ENCODE measurements around the gene KCNIP3. TPM values are rescaled to one million over a fixed set of nuclear protein-coding genes. Genes with fewer than 3 reads are reported as not detected.
"Not testable (repeated sequence)": the region's sequence is repeated elsewhere in the genome, so short reads cannot be mapped to it uniquely, and the experiment has no call there.

KCNIP3 gene
- total RNA-seq, 2 donors from 2014 or later = 4.0 to 5.9 TPM

GRCh38 chr2:95392730-95393455 is 95.7 kb downstream of the KCNIP3 start:
- no peak overlapping the region for H3K27ac ChIP-seq
- no peak for DNase-seq (ENCODE audit: low spot score)
- TF ChIP-seq CTCF (IDR thresholded peaks at IDR 0.05) = no peak
- no peaks in the 10 kb centered on the region for H3K27me3 ChIP-seq
- no peaks in the 10 kb centered on the region for H3K36me3 ChIP-seq
- H3K4me1 ChIP-seq = peaks cover 0 to 4% of the 10 kb centered on the region in 2 donors
- H3K4me3 ChIP-seq = no peak overlapping the region
- H3K9me3 ChIP-seq = no peaks in the 10 kb centered on the region

- H3K4me1 ChIP-seq = peaks cover 0 to 2% of the 10 kb centered on the region in 2 donors
- no peaks in the 10 kb centered on the region for H3K9me3 ChIP-seq
- no peak for TF ChIP-seq CTCF (IDR thresholded peaks at IDR 0.05)
- H3K36me3 ChIP-seq = no peaks in the 10 kb centered on the region
- no peak overlapping the region for H3K4me3 ChIP-seq
- H3K27ac ChIP-seq = no peak overlapping the region
- DNase-seq (ENCODE audit: low spot score) = no peak
- no peaks in the 10 kb centered on the region for H3K27me3 ChIP-seq
These were observed 96.8 kb downstream of the KCNIP3 start for GRCh38 chr2:95393901-95394300.

GRCh38 chr2:95399061-95399460 is 101.9 kb downstream of the KCNIP3 start:
- no peaks in the 10 kb centered on the region for H3K9me3 ChIP-seq
- H3K27me3 ChIP-seq = no peaks in the 10 kb centered on the region
- H3K36me3 ChIP-seq = no peaks in the 10 kb centered on the region
- peaks cover 0 to 18% of the 10 kb centered on the region in 2 donors for H3K4me1 ChIP-seq
- no peak for TF ChIP-seq CTCF (IDR thresholded peaks at IDR 0.05)
- H3K27ac ChIP-seq = no peak overlapping the region
- H3K4me3 ChIP-seq = no peak overlapping the region
- DNase-seq (ENCODE audit: low spot score) = no peak

GRCh38 chr2:95401480-95401879 is 104.3 kb downstream of the KCNIP3 start:
- no peaks in the 10 kb centered on the region for H3K9me3 ChIP-seq
- H3K27ac ChIP-seq = no peak overlapping the region
- H3K4me1 ChIP-seq = peaks cover 0 to 19% of the 10 kb centered on the region in 2 donors
- H3K27me3 ChIP-seq = no peaks in the 10 kb centered on the region
- H3K4me3 ChIP-seq = peak overlapping the region in 1 of 2 donors; percentile 80
- no peaks in the 10 kb centered on the region for H3K36me3 ChIP-seq
- no peak for DNase-seq (ENCODE audit: low spot score)
- TF ChIP-seq CTCF (IDR thresholded peaks at IDR 0.05) = no peak

- Histone ChIP-seq H3K4me3 (peak overlapping the region; percentile 80 to 89), H3K4me1 (peaks cover 0 to 19% of the 10 kb centered on the region in 2 donors), H3K27ac (peak overlapping the region; percentile 82 to 83)
- not testable (repeated sequence) for DNase-seq (ENCODE audit: low spot score); H3K27me3 ChIP-seq; H3K9me3 ChIP-seq; H3K36me3 ChIP-seq
These were observed 104.8 kb downstream of the KCNIP3 start for GRCh38 chr2:95402004-95402369.

- TF ChIP-seq CTCF (IDR thresholded peaks at IDR 0.05) = no peak
- H3K27me3 ChIP-seq = no peaks in the 10 kb centered on the region
- DNase-seq (ENCODE audit: low spot score) = peak; percentile 97
- H3K4me1 ChIP-seq = peaks cover 0 to 19% of the 10 kb centered on the region in 2 donors
- H3K27ac ChIP-seq = peak within 1 kb of the TSS; percentile 82 to 83
- H3K9me3 ChIP-seq = no peaks in the 10 kb centered on the region
- H3K36me3 ChIP-seq = no peaks in the 10 kb centered on the region
- peak within 1 kb of the TSS; percentile 80 to 89 for H3K4me3 ChIP-seq
These were observed 105.4 kb downstream of the KCNIP3 start, which contains the start of gene FAHD2A for GRCh38 chr2:95402370-95403203. Gene FAHD2A, plus strand, starts transcription at chr2:95402708. Its CDS starts 2,851 bp downstream, at chr2:95405559.
